Suprapubic skin (tissue), 4 donors: ENCODE measurements around the gene PLXDC2. TPM values are rescaled to one million over a fixed set of nuclear protein-coding genes. Genes with fewer than 3 reads are reported as not detected.
"Not testable (repeated sequence)": the region's sequence is repeated elsewhere in the genome, so short reads cannot be mapped to it uniquely, and the experiment has no call there.

Experiments
- DNase-seq, 2 donors: peaks; one replicate each; pipeline ENCODE4 v3.0.0-alpha.2; 2019; ENCODE audit warnings: low spot score in 2 of 2
- H3K27ac ChIP-seq: fragments of 200-600 bp; sonication (generic); one replicate; pipeline ENCODE4 v1.5.1; 2019
- H3K27me3 ChIP-seq: fragments of 200-600 bp; sonication (generic); one replicate; pipeline ENCODE4 v1.5.1; 2019
- H3K36me3 ChIP-seq: fragments of 200-600 bp; sonication (generic); one replicate; pipeline ENCODE4 v1.5.1; 2019
- H3K4me1 ChIP-seq: fragments of 200-600 bp; sonication (generic); one replicate; pipeline ENCODE4 v1.5.1; 2019
- H3K4me3 ChIP-seq: fragments of 200-600 bp; sonication (generic); one replicate; pipeline ENCODE4 v1.5.1; 2019; ENCODE audit warnings: mild to moderate bottlenecking
- H3K9me3 ChIP-seq: fragments of 200-600 bp; sonication (generic); one replicate; pipeline ENCODE4 v1.5.1; 2019
- CTCF ChIP-seq, 2 donors: fragments of 200-600 bp in 1 of 2; fragments of 450-650 bp in 1 of 2; sonication (generic) in 1 of 2; IDR thresholded peaks; one replicate each; pipeline ENCODE4 v1.5.1; 2016 to 2019; ENCODE audit warnings: antibody characterized with exemption in 2 of 2, mild to moderate bottlenecking in 1 of 2, moderate library complexity in 1 of 2
- EP300 ChIP-seq: sonication (generic); formaldehyde crosslinking; IDR thresholded peaks from one replicate; pipeline ENCODE4 v1.6.1; 2017; ENCODE audit warnings: antibody characterized with exemption
- POLR2A ChIP-seq, 2 donors: fragments of 450-650 bp; IDR thresholded peaks; one replicate each; pipeline ENCODE4 v1.6.1; 2017; ENCODE audit warnings: antibody characterized with exemption in 2 of 2, mild to moderate bottlenecking in 2 of 2, moderate library complexity in 2 of 2
- POLR2AphosphoS5 ChIP-seq, 3 donors: sonication (generic); formaldehyde crosslinking; IDR thresholded peaks; one replicate each; pipeline ENCODE4 v1.6.1; 2017; ENCODE audit warnings: antibody characterized with exemption in 3 of 3
- WGBS: methylation state at CpG from one replicate; pipeline ENCODE4 v1.1.5; 2018; 5-methylcytosine and 5-hydroxymethylcytosine counted together
- total RNA-seq, 4 donors: library from RNA; depleted of rRNA; stranded (reverse); fragments of >200 nt; gene quantifications; one replicate each; pipeline ENCODE4 v1.1.0, GENCODE V29; 2016

Gene PLXDC2
- total RNA-seq, 4 donors from 2014 or later = 93.0 to 97.0 (median 95.0) TPM

GRCh38 chr10:20207653-20208052 is 391.4 kb downstream of the PLXDC2 start:
- TF ChIP-seq EP300 (no peak), CTCF (IDR thresholded peaks at IDR 0.05) (no peak), POLR2AphosphoS5 (IDR thresholded peaks at IDR 0.05) (no peak), POLR2A (IDR thresholded peaks at IDR 0.05) (no peak)
- Histone ChIP-seq H3K27me3 (no peaks in the 10 kb centered on the region), H3K4me1 (no peaks in the 10 kb centered on the region), H3K9me3 (no peaks in the 10 kb centered on the region), H3K27ac (no peak overlapping the region), H3K36me3 (no peaks in the 10 kb centered on the region), H3K4me3 (no peak overlapping the region)
- DNase-seq = no peak

GRCh38 chr10:20209098-20209497 is 392.9 kb downstream of the PLXDC2 start:
- not testable (repeated sequence) for H3K9me3 ChIP-seq, H3K27ac ChIP-seq, H3K27me3 ChIP-seq, H3K4me1 ChIP-seq, H3K4me3 ChIP-seq, DNase-seq, H3K36me3 ChIP-seq
- WGBS = 93% methylated on average over 7 of the region's 7 CpGs

GRCh38 chr10:20215547-20216152 is 399.4 kb downstream of the PLXDC2 start:
- Histone ChIP-seq H3K27ac (no peak overlapping the region), H3K27me3 (no peaks in the 10 kb centered on the region), H3K9me3 (no peaks in the 10 kb centered on the region), H3K4me1 (no peaks in the 10 kb centered on the region), H3K4me3 (no peak overlapping the region), H3K36me3 (peaks cover 9% of the 10 kb centered on the region)
- TF ChIP-seq POLR2AphosphoS5 (IDR thresholded peaks at IDR 0.05) (no peak), POLR2A (IDR thresholded peaks at IDR 0.05) (no peak), CTCF (IDR thresholded peaks at IDR 0.05) (no peak), EP300 (no peak)
- no peak for DNase-seq
- 90% methylated on average over 3 of the region's 3 CpGs for whole genome bisulfite sequencing

GRCh38 chr10:20221356-20221755 is 405.1 kb downstream of the PLXDC2 start:
- Histone ChIP-seq H3K27me3 (no peaks in the 10 kb centered on the region), H3K9me3 (no peaks in the 10 kb centered on the region), H3K27ac (no peak overlapping the region), H3K36me3 (peaks cover 17% of the 10 kb centered on the region), H3K4me1 (no peaks in the 10 kb centered on the region), H3K4me3 (no peak overlapping the region)
- WGBS = 49% methylated on average over 1 of the region's 1 CpG
- no peak for DNase-seq
- TF ChIP-seq EP300 (no peak), POLR2A (IDR thresholded peaks at IDR 0.05) (no peak), CTCF (IDR thresholded peaks at IDR 0.05) (no peak), POLR2AphosphoS5 (IDR thresholded peaks at IDR 0.05) (no peak)

- no peak overlapping the region for H3K4me3 ChIP-seq
- no peaks in the 10 kb centered on the region for H3K4me1 ChIP-seq
- no peaks in the 10 kb centered on the region for H3K9me3 ChIP-seq
- DNase-seq = no peak
- H3K36me3 ChIP-seq = peaks cover 8% of the 10 kb centered on the region
- no peak for TF ChIP-seq POLR2A (IDR thresholded peaks at IDR 0.05)
- TF ChIP-seq POLR2AphosphoS5 (IDR thresholded peaks at IDR 0.05) = no peak
- no peak for TF ChIP-seq CTCF (IDR thresholded peaks at IDR 0.05)
- no peak for TF ChIP-seq EP300
- no peaks in the 10 kb centered on the region for H3K27me3 ChIP-seq
- no peak overlapping the region for H3K27ac ChIP-seq
Measured at GRCh38 chr10:20228729-20229128, 412.5 kb downstream of the PLXDC2 start.

- TF ChIP-seq POLR2AphosphoS5 (IDR thresholded peaks at IDR 0.05) (no peak), POLR2A (IDR thresholded peaks at IDR 0.05) (no peak)
- H3K4me1 ChIP-seq = no peaks in the 10 kb centered on the region
- no peak overlapping the region for H3K27ac ChIP-seq
- peaks cover 4% of the 10 kb centered on the region for H3K36me3 ChIP-seq
- no peaks in the 10 kb centered on the region for H3K27me3 ChIP-seq
- WGBS = 89% methylated on average over 2 of the region's 2 CpGs
- H3K4me3 ChIP-seq = no peak overlapping the region
- DNase-seq = no peak
- no peaks in the 10 kb centered on the region for H3K9me3 ChIP-seq
Measured at GRCh38 chr10:20232079-20232705, 416.0 kb downstream of the PLXDC2 start.
